Stomach smooth muscle (tissue), 2 donors: Measurements from ENCODE around the gene FATE1.

Source experiments
- H3K27ac ChIP-seq: one replicate; pipeline ENCODE4 v1.7.0; 2013; ENCODE audit warnings: mild to moderate bottlenecking, low read length, inconsistent platforms
- H3K27me3 ChIP-seq, 2 donors: one replicate each; pipeline ENCODE4 v1.7.0; 2013; ENCODE audit warnings: low read length in 2 of 2; ENCODE audit not compliant: insufficient read depth in 2 of 2, control insufficient read depth in 1 of 2
- H3K36me3 ChIP-seq, 2 donors: one replicate each; pipeline ENCODE4 v1.7.0; 2013; ENCODE audit warnings: low read length in 2 of 2; ENCODE audit not compliant: control insufficient read depth in 2 of 2, insufficient read depth in 2 of 2
- H3K4me1 ChIP-seq: one replicate; pipeline ENCODE4 v1.7.0; 2013; ENCODE audit warnings: low read length; ENCODE audit not compliant: control insufficient read depth, insufficient read depth
- H3K4me3 ChIP-seq, 2 donors: one replicate each; pipeline ENCODE4 v1.7.0; 2013; ENCODE audit warnings: low read length in 2 of 2
- H3K9ac ChIP-seq, 2 donors: one replicate each; pipeline ENCODE4 v1.7.0; 2013; ENCODE audit warnings: low read length in 2 of 2, mild to moderate bottlenecking in 1 of 2
- H3K9me3 ChIP-seq, 2 donors: one replicate each; pipeline ENCODE4 v1.7.0; 2013; ENCODE audit warnings: low read length in 2 of 2; ENCODE audit not compliant: control insufficient read depth in 2 of 2
- donor health status: healthy.
- donor health status: Pancreatic carcinoma.

FATE1 gene

GRCh38 chrX:151724563-151725337 lies 8.9 kb downstream of the FATE1 start:
- Histone ChIP-seq H3K27ac (no peak overlapping the region), H3K4me3 (no peak overlapping the region), H3K27me3 (peaks cover 0 to 25% of the 10 kb centered on the region in 2 donors), H3K4me1 (no peaks in the 10 kb centered on the region), H3K9ac (no peak overlapping the region), H3K9me3 (no peaks in the 10 kb centered on the region), H3K36me3 (no peaks in the 10 kb centered on the region)

GRCh38 chrX:151725338-151725614 lies 9.4 kb downstream of the FATE1 start:
- H3K9ac ChIP-seq: no peak overlapping the region
- no peaks in the 10 kb centered on the region for H3K4me1 ChIP-seq
- H3K27ac ChIP-seq: no peak overlapping the region
- no peak overlapping the region for H3K4me3 ChIP-seq
- H3K36me3 ChIP-seq: no peaks in the 10 kb centered on the region
- H3K9me3 ChIP-seq: no peaks in the 10 kb centered on the region
- peaks cover 0 to 25% of the 10 kb centered on the region in 2 donors for H3K27me3 ChIP-seq

- Histone ChIP-seq H3K27ac (no peak overlapping the region), H3K4me3 (no peak overlapping the region), H3K36me3 (no peaks in the 10 kb centered on the region), H3K27me3 (peaks cover 0 to 25% of the 10 kb centered on the region in 2 donors), H3K9me3 (no peaks in the 10 kb centered on the region), H3K9ac (no peak overlapping the region), H3K4me1 (no peaks in the 10 kb centered on the region)
Measured at GRCh38 chrX:151726751-151727150, 10.9 kb downstream of the FATE1 start.

- H3K36me3 ChIP-seq: no peaks in the 10 kb centered on the region
- no peak overlapping the region for H3K9ac ChIP-seq
- no peak overlapping the region for H3K4me3 ChIP-seq
- no peaks in the 10 kb centered on the region for H3K4me1 ChIP-seq
- peaks cover 0 to 30% of the 10 kb centered on the region in 2 donors for H3K27me3 ChIP-seq
- no peak overlapping the region for H3K27ac ChIP-seq
- H3K9me3 ChIP-seq: no peaks in the 10 kb centered on the region
Measured at GRCh38 chrX:151727346-151727745, 11.5 kb downstream of the FATE1 start.

GRCh38 chrX:151729056-151729725 lies 13.4 kb downstream of the FATE1 start:
- H3K9ac ChIP-seq: no peak overlapping the region
- H3K36me3 ChIP-seq: no peaks in the 10 kb centered on the region
- no peak overlapping the region for H3K4me3 ChIP-seq
- H3K9me3 ChIP-seq: no peaks in the 10 kb centered on the region
- H3K27ac ChIP-seq: no peak overlapping the region
- H3K27me3 ChIP-seq: peaks cover 0 to 18% of the 10 kb centered on the region in 2 donors
- no peaks in the 10 kb centered on the region for H3K4me1 ChIP-seq

- H3K4me3 ChIP-seq: no peak within 1 kb of the TSS
- H3K9me3 ChIP-seq: no peaks in the 10 kb centered on the region
- H3K36me3 ChIP-seq: no peaks in the 10 kb centered on the region
- H3K4me1 ChIP-seq: no peaks in the 10 kb centered on the region
- no peak within 1 kb of the TSS for H3K9ac ChIP-seq
- no peak within 1 kb of the TSS for H3K27ac ChIP-seq
- H3K27me3 ChIP-seq: peaks cover 0 to 15% of the 10 kb centered on the region in 2 donors
Measured at GRCh38 chrX:151734446-151734845, 18.6 kb downstream of the FATE1 start, which contains the start of gene CNGA2. Gene CNGA2 (plus strand): TSS chrX:151734746. CDS start chrX:151738484, 3,738 bp downstream.

GRCh38 chrX:151735219-151735618 lies 19.4 kb downstream of the FATE1 start:
- Histone ChIP-seq H3K9me3 (no peaks in the 10 kb centered on the region), H3K4me1 (no peaks in the 10 kb centered on the region), H3K4me3 (no peak overlapping the region), H3K27ac (no peak overlapping the region), H3K9ac (no peak overlapping the region), H3K36me3 (no peaks in the 10 kb centered on the region), H3K27me3 (peaks cover 0 to 19% of the 10 kb centered on the region in 2 donors)

- H3K36me3 ChIP-seq: no peaks in the 10 kb centered on the region
- H3K9me3 ChIP-seq: no peaks in the 10 kb centered on the region
- H3K27ac ChIP-seq: no peak overlapping the region
- no peak overlapping the region for H3K4me3 ChIP-seq
- peaks cover 0 to 21% of the 10 kb centered on the region in 2 donors for H3K27me3 ChIP-seq
- H3K9ac ChIP-seq: no peak overlapping the region
- H3K4me1 ChIP-seq: no peaks in the 10 kb centered on the region
Measured at GRCh38 chrX:151736685-151737084, 20.9 kb downstream of the FATE1 start.

- H3K36me3 ChIP-seq: no peaks in the 10 kb centered on the region
- no peak overlapping the region for H3K27ac ChIP-seq
- no peaks in the 10 kb centered on the region for H3K9me3 ChIP-seq
- no peak overlapping the region for H3K9ac ChIP-seq
- peaks cover 0 to 17% of the 10 kb centered on the region in 2 donors for H3K27me3 ChIP-seq
- no peaks in the 10 kb centered on the region for H3K4me1 ChIP-seq
- no peak overlapping the region for H3K4me3 ChIP-seq
Measured at GRCh38 chrX:151737494-151737893, 21.7 kb downstream of the FATE1 start.

- H3K9me3 ChIP-seq: no peaks in the 10 kb centered on the region
- H3K9ac ChIP-seq: no peak overlapping the region
- peaks cover 0 to 17% of the 10 kb centered on the region in 2 donors for H3K27me3 ChIP-seq
- no peaks in the 10 kb centered on the region for H3K4me1 ChIP-seq
- no peak overlapping the region for H3K4me3 ChIP-seq
- no peak overlapping the region for H3K27ac ChIP-seq
- no peaks in the 10 kb centered on the region for H3K36me3 ChIP-seq
Measured at GRCh38 chrX:151738751-151739150, 22.9 kb downstream of the FATE1 start.

GRCh38 chrX:151741606-151742005 lies 25.8 kb downstream of the FATE1 start:
- Histone ChIP-seq H3K4me1 (no peaks in the 10 kb centered on the region), H3K27me3 (peaks cover 0 to 18% of the 10 kb centered on the region in 2 donors), H3K36me3 (no peaks in the 10 kb centered on the region), H3K27ac (no peak overlapping the region), H3K9me3 (no peaks in the 10 kb centered on the region), H3K9ac (no peak overlapping the region), H3K4me3 (no peak overlapping the region)
